SK-N-SH (cell line): ENCODE results near the gene RRP9. TPM values are rescaled to one million over a fixed set of nuclear protein-coding genes. Genes with fewer than 3 reads are reported as not detected.
"Not testable (repeated sequence)": the region's sequence is repeated elsewhere in the genome, so short reads cannot be mapped to it uniquely, and the experiment has no call there.

Experiments used
- CTCF ChIA-PET: fragments of 300-600, 350-600 bp; formaldehyde crosslinking; extraction: SDS; loops from one replicate; lab custom pipeline; 2021; lab: Yijun Ruan, JAX
- POLR2A ChIA-PET: fragments of 350-600 bp; sonication (Branson Sonifier 250); formaldehyde crosslinking; extraction: SDS; loops from one replicate; lab custom pipeline; 2020; ENCODE audit warnings: antibody characterized with exemption, inconsistent platforms; lab: Yijun Ruan, JAX
- DNase-seq: peaks from one replicate; pipeline ENCODE4 v3.0.0; 2012
- H2AFZ ChIP-seq: fragments of 200-600 bp; sonication (generic); 2 replicates; pipeline ENCODE4 v1.8.1; 2016; ENCODE audit warnings: antibody characterized with exemption, mild to moderate bottlenecking, low read depth
- H3F3A ChIP-seq: fragments of 200-600 bp; sonication (generic); replicated peaks from 2 replicates; pipeline ENCODE3; 2016; ENCODE audit warnings: antibody characterized with exemption, mild to moderate bottlenecking; ENCODE audit not compliant: insufficient read depth
- H3K27ac ChIP-seq, 2 experiments: fragments of 200-500 bp in 1 of 2; fragments of 200-600 bp in 1 of 2; sonication (Bioruptor generic) in 1 of 2; sonication (generic), shearing (Covaris generic) in 1 of 2; 2 replicates each; pipeline versions ENCODE4 v1.5.1 to v1.6.1; 2014 to 2016; ENCODE audit warnings: low read depth in 2 of 2, inconsistent platforms in 1 of 2, low read length in 1 of 2, mild to moderate bottlenecking in 1 of 2, mixed read lengths in 1 of 2
- H3K27me3 ChIP-seq: fragments of 200-600 bp; sonication (generic), shearing (Covaris generic); 2 replicates; pipeline ENCODE4 v1.6.1; 2016; ENCODE audit warnings: mixed run types; ENCODE audit not compliant: insufficient read depth
- H3K36me3 ChIP-seq, 2 experiments: fragments of 200-500 bp in 1 of 2; fragments of 200-600 bp in 1 of 2; sonication (Bioruptor generic) in 1 of 2; sonication (generic) in 1 of 2; replicated peaks in 1 of 2; 2 replicates each; pipeline versions ENCODE3 to v1.5.1; 2014 to 2016; ENCODE audit warnings: low read length in 1 of 2, mild to moderate bottlenecking in 1 of 2; ENCODE audit not compliant: insufficient read depth in 2 of 2, control insufficient read depth in 1 of 2
- H3K4me1 ChIP-seq, 2 experiments: fragments of 200-500 bp in 1 of 2; fragments of 200-600 bp in 1 of 2; sonication (Bioruptor generic) in 1 of 2; sonication (generic), shearing (Covaris generic) in 1 of 2; 2 replicates each; pipeline versions ENCODE4 v1.5.1 to v1.6.1; 2014 to 2016; ENCODE audit warnings: low read depth in 1 of 2, low read length in 1 of 2, mixed run types in 1 of 2; ENCODE audit not compliant: insufficient read depth in 2 of 2, control insufficient read depth in 1 of 2
- H3K4me2 ChIP-seq: fragments of 200-600 bp; sonication (generic), shearing (Covaris generic); 2 replicates; pipeline ENCODE4 v1.6.1; 2017; ENCODE audit warnings: mixed run types
- H3K4me3 ChIP-seq, 2 experiments: fragments of 200-500 bp in 1 of 2; fragments of 200-600 bp in 1 of 2; sonication (Bioruptor generic) in 1 of 2; sonication (generic), shearing (Covaris generic) in 1 of 2; 2 replicates each; pipeline versions ENCODE4 v1.5.1 to v1.8.1; 2014 to 2016; ENCODE audit warnings: low read depth in 2 of 2, inconsistent platforms in 1 of 2, low read length in 1 of 2, mild to moderate bottlenecking in 1 of 2, mixed read lengths in 1 of 2, moderate library complexity in 1 of 2
- H3K79me2 ChIP-seq: fragments of 200-600 bp; sonication (generic); 2 replicates; pipeline ENCODE4 v1.8.1; 2017; ENCODE audit warnings: mild to moderate bottlenecking; ENCODE audit not compliant: insufficient read depth
- H3K9ac ChIP-seq: fragments of 200-600 bp; sonication (generic); 2 replicates; pipeline ENCODE4 v1.6.1; 2017; ENCODE audit warnings: mixed run types
- H3K9me2 ChIP-seq: fragments of 200-600 bp; sonication (generic); 2 replicates; pipeline ENCODE4 v1.6.1; 2017; ENCODE audit warnings: mixed run types
- H3K9me3 ChIP-seq: fragments of 200-600 bp; sonication (generic); 2 replicates; pipeline ENCODE4 v1.6.1; 2017; ENCODE audit warnings: mixed run types, mild to moderate bottlenecking, moderate library complexity
- H4K20me1 ChIP-seq: fragments of 200-600 bp; sonication (generic); 2 replicates; pipeline ENCODE4 v1.6.1; 2017; ENCODE audit warnings: mild to moderate bottlenecking, mixed run types; ENCODE audit not compliant: insufficient read depth
- FOSL2 ChIP-seq: IDR thresholded peaks from 2 replicates; pipeline ENCODE4 v1.4.0; 2012; ENCODE audit warnings: low read depth, mild to moderate bottlenecking, moderate library complexity, borderline replicate concordance
- GATA2 ChIP-seq: sonication (generic); formaldehyde crosslinking; IDR thresholded peaks from 2 replicates; pipeline ENCODE4 v1.5.0; 2020; ENCODE audit warnings: mild to moderate bottlenecking, missing genetic modification reagents
- IRF3 ChIP-seq: fragments of 150-350 bp; IDR thresholded peaks from 2 replicates; pipeline ENCODE4 v1.6.1; 2016; ENCODE audit warnings: mild to moderate bottlenecking, low read depth, low read length
- WGBS: methylation state at CpG from one replicate; pipeline ENCODE4 v1.1.6; 2017; ENCODE audit warnings: low lambda C conversion rate; 5-methylcytosine and 5-hydroxymethylcytosine counted together
- polyA plus RNA-seq, 3 experiments: library from polyadenylated mRNA; depleted of rRNA; stranded (reverse); fragments of >200 nt; gene quantifications; 2 replicates each; pipeline ENCODE4 v1.2.3, GENCODE V29; 2012
- TF ChIP-seq, protein P1 (sequence below): IDR thresholded peaks from 2 replicates; pipeline ENCODE4 v1.6.1; 2012; ENCODE audit warnings: mild to moderate bottlenecking, low read depth, low read length, moderate library complexity

Gene RRP9
- polyA plus RNA-seq, 1 of the 3 experiments (the other 2 are of a cell fraction): 49.6 TPM

DNA sequence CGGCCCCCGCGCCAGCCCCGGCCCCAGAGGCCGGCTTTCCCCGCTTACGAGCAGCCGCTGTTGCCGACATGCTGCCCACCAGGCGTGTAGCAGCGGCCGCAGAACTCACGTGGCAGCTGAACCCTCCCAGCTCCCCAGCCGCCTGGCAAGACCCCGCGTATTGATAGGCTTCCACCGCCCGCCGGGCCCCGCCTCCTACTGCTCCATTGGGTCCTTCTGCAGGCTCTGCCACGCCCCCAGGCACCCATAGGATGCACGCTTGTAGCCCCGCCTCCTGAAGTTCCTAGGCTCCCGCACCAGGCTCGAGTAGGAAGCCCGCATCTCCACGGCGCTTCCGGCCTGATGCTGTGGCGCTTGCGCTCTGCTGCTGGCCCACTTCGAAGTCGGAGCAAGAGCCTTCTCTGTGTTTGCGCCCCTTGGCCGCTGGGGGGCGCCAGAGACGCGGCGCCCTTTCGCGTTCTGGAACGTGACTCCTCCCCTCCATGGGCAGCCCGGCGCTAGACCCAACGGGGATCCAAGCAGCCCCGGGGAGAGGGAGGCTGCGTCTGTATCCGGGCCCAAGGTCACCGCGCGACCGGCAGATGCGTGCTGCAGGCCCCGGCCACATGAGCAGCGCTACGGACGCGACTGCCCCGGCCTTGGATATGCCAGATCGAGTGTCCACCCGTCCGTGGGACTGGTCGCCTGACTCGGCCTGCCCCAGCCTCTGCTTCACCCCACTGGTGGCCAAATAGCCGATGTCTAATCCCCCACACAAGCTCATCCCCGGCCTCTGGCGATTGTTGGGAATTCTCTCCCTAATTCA is at the start of gene RRP9, which contains the start of gene PARP3 (continued):
- TF ChIP-seq IRF3: peak; percentile 64; the same call in 1 of the 2 replicates
- TF ChIP-seq GATA2 (CRISPR knock-in tag): no peak
- TF ChIP-seq FOSL2: no peak
- TF ChIP-seq, protein P1, sequence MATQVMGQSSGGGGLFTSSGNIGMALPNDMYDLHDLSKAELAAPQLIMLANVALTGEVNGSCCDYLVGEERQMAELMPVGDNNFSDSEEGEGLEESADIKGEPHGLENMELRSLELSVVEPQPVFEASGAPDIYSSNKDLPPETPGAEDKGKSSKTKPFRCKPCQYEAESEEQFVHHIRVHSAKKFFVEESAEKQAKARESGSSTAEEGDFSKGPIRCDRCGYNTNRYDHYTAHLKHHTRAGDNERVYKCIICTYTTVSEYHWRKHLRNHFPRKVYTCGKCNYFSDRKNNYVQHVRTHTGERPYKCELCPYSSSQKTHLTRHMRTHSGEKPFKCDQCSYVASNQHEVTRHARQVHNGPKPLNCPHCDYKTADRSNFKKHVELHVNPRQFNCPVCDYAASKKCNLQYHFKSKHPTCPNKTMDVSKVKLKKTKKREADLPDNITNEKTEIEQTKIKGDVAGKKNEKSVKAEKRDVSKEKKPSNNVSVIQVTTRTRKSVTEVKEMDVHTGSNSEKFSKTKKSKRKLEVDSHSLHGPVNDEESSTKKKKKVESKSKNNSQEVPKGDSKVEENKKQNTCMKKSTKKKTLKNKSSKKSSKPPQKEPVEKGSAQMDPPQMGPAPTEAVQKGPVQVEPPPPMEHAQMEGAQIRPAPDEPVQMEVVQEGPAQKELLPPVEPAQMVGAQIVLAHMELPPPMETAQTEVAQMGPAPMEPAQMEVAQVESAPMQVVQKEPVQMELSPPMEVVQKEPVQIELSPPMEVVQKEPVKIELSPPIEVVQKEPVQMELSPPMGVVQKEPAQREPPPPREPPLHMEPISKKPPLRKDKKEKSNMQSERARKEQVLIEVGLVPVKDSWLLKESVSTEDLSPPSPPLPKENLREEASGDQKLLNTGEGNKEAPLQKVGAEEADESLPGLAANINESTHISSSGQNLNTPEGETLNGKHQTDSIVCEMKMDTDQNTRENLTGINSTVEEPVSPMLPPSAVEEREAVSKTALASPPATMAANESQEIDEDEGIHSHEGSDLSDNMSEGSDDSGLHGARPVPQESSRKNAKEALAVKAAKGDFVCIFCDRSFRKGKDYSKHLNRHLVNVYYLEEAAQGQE: no peak

DNA sequence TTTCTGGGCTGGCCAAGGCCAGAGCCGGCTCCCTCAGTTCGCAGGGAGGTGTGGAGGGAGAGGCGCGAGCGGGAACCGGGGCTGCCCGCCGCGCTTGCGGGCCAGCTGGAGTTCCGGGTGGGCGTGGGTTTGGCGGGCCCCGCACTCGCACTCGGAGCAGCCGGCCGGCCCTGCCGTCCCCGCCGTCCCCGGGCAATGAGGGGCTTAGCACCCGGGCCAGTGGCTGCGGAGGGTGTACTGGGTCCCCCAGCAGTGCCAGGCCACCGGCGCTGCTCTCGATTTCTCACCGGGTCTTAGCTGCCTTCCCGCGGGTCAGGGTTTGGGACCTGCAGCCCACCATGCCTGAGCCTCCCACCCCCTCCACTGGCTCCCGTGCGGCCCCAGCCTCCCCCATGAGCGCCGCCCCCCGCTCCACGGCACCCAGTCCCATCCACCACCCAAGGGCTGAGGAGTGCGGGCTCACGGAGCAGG is 48.8 kb upstream of the RRP9 start:
- ChIA-PET POLR2A (interaction anchor here (0.6 to 4.8 kb wide), 4 partner anchors 8 to 48 kb away, joined by 3 to 42 read pairs (median 6); partner anchors contain the start of genes ACY1, PARP3 and RRP9), CTCF (interaction anchor here (0.8 to 3.1 kb wide), 4 partner anchors 11 to 48 kb away, joined by 3 to 14 read pairs (median 7); partner anchors contain the start of genes ABHD14A, PARP3 and RRP9)
- H3K4me2 ChIP-seq, H3K9me3 ChIP-seq, H3K27me3 ChIP-seq, H3K27ac ChIP-seq, H3K9ac ChIP-seq, H3K4me3 ChIP-seq, H2AFZ ChIP-seq, DNase-seq, H3K9me2 ChIP-seq: not testable (repeated sequence)
- 0 out of 2 replicates have a peak, but pooled peaks cover 15% of the 10 kb centered on the region for H4K20me1 ChIP-seq
- peaks cover 23 to 25% of the 10 kb centered on the region in 2 experiments for H3K36me3 ChIP-seq
- H3F3A ChIP-seq: peaks cover 41% of the 10 kb centered on the region
- WGBS: 100% methylated on average over 5 of the region's 38 CpGs
- H3K79me2 ChIP-seq: peaks cover 44% of the 10 kb centered on the region
- H3K4me1 ChIP-seq: peaks cover 9 to 28% of the 10 kb centered on the region in 2 experiments; a peak in 3 of 4 replicates
